Parietal lobe (tissue), 1 donor: ENCODE results near the gene GNB2. TPM values are rescaled to one million over a fixed set of nuclear protein-coding genes. Genes with fewer than 3 reads are reported as not detected.

ENCODE experiments used
- total RNA-seq: library from RNA; depleted of rRNA; stranded (reverse); fragments of >200 nt; gene quantifications from one replicate; pipeline ENCODE4 v1.2.3, GENCODE V29; 2014

GNB2 gene
- total RNA-seq = 74.5 TPM

DNA sequence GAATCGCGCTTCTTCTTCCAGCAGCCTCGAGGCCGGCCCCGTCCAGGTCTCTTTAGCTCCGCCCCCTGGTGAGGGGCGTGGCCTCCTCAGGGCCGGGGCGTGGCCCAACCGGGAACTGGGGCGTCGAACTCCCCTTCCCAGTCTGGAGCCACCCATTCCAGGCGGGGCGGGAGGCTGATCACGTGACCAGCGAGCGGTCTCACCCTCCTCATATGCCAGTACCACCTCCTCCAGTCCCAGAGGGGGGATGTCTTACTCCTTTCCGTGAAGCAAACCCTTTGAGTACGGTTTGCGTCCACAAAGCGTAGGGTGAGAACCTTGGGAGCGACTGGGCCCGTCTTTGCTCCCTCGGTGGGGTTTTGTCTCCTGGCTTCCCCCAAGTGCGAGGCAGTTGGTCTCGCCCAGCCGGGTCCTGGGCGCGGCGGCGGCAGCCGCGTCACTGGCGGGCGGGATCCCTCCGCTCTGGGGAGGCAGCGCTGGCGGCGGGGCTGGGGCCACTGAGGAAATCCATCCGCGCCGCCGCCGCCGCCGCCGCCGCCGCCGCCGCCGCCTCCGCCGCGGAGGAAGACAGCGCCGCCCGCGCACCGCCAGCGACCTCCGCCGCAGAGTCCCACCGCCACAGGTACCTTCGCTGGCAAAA lies at the start of gene GNB2:
GNB2 (plus strand) TSS at position 439 of the 640 bp plus-strand sequence. CDS start 2,526 bp downstream, outside the sequence.

GRCh38 chr7:100641463-100641859 lies 32.1 kb upstream of the GNB2 start, which contains the start of gene TFR2:
TSS of gene TFR2 (minus strand) at chr7:100641552. CDS start at chr7:100641509, 43 bp downstream.

DNA sequence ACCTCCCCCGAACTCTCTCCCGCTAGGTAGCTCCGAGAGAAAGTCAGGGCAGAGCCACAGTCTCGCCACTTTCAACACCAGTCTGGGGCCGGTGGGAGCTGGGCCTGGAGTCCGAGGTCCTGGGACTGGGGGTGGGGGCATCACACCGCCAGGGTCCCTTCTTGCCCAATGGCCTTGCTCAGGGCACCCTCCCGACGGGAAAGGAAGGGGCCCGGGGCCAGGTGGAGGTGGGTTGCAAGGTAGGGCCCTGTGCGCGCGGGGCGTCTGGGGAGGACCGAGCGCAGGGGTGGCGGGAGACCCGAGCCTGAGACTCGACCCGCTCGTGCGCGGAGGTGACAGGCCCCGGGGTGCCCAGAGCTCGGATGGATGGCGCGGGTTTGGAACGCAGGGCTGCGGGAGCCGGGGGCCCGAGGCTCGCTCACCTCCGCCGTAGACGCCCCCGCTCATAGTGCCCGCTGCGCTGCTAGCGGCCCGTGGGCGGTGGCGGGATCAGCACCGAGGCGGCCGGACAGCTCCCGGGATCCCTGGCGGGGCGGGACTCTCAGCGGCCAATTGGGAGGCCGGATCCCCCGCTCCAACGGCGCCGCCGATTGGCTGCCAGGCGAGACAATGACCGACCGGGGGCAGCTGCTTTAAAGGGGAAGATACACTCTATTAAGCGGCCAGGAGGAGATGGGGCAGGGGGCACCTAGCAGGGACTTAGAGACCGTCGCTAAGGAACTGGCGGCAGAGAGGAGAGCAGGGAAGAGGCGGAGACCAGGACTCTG lies 17.4 kb upstream of the GNB2 start, which contains the start of gene ACTL6B:
ACTL6B (minus strand) TSS at position 541 of the 767 bp plus-strand sequence; CDS start at position 447, 94 bp downstream.

GRCh38 chr7:100694098-100694745 lies 20.7 kb downstream of the GNB2 start, which contains the start of gene GIGYF1:
TSS of gene GIGYF1 (minus strand) at chr7:100694250. CDS start at chr7:100688238, 6,012 bp downstream.

GRCh38 chr7:100705753-100706671 lies 32.5 kb downstream of the GNB2 start, which contains the start of gene POP7:
TSS of gene POP7 (plus strand) at chr7:100706121. CDS start at chr7:100706831, 710 bp downstream.

GRCh38 chr7:100720279-100720670 lies 46.7 kb downstream of the GNB2 start, which contains the start of gene EPO:
TSS of gene EPO (plus strand) at chr7:100720468. CDS start at chr7:100720981, 513 bp downstream.

Other genes with a start within 250 kb of the GNB2 start
- gene ZCWPW1, start 245.0 kb upstream of the GNB2 start, total RNA-seq = 2.2 TPM
- 21.3 TPM for gene MEPCE, start 243.9 kb upstream of the GNB2 start, total RNA-seq
- 7.8 TPM for gene PPP1R35, start 237.2 kb upstream of the GNB2 start, total RNA-seq
- gene SPACDR, start 209.5 kb upstream of the GNB2 start, total RNA-seq = not detected
- gene TSC22D4, start 194.5 kb upstream of the GNB2 start, total RNA-seq = 6.6 TPM
- gene NYAP1, start 189.8 kb upstream of the GNB2 start, total RNA-seq = 38.5 TPM
- 4.7 TPM for gene AGFG2, start 134.5 kb upstream of the GNB2 start, total RNA-seq
- gene SAP25, start 99.8 kb upstream of the GNB2 start, total RNA-seq = not detected
- gene LRCH4, start 87.6 kb upstream of the GNB2 start, total RNA-seq = 17.5 TPM
- not detected for gene FBXO24, start 87.4 kb upstream of the GNB2 start, total RNA-seq
- 4.1 TPM for gene PCOLCE, start 71.4 kb upstream of the GNB2 start, total RNA-seq
- gene MOSPD3, start 61.2 kb upstream of the GNB2 start, total RNA-seq = 23.5 TPM
- 6.6 TPM for gene TFR2, start 32.2 kb upstream of the GNB2 start, total RNA-seq
- 107 TPM for gene ACTL6B, start 17.3 kb upstream of the GNB2 start, total RNA-seq
- gene GIGYF1, start 20.5 kb downstream of the GNB2 start, total RNA-seq = 35.4 TPM
- 28.8 TPM for gene POP7, start 32.4 kb downstream of the GNB2 start, total RNA-seq
- not detected for gene EPO, start 46.7 kb downstream of the GNB2 start, total RNA-seq
- gene ZAN, start 59.9 kb downstream of the GNB2 start, total RNA-seq = not detected
- gene EPHB4, start 153.8 kb downstream of the GNB2 start, total RNA-seq = 11.0 TPM
- gene SLC12A9, start 179.0 kb downstream of the GNB2 start, total RNA-seq = 30.4 TPM
- 3.8 TPM for gene TRIP6, start 193.6 kb downstream of the GNB2 start, total RNA-seq
- gene SRRT, start 201.4 kb downstream of the GNB2 start, total RNA-seq = 64.5 TPM
- 2.5 TPM for gene UFSP1, start 216.0 kb downstream of the GNB2 start, total RNA-seq
- 13.1 TPM for gene ACHE, start 222.1 kb downstream of the GNB2 start, total RNA-seq